BLaER1 (cell line): ENCODE results near the gene PTPRN2.
A peak's percentile ranks its signal among the peaks of the same experiment; 100 is the strongest.

Experiments used
- H3K27ac ChIP-seq: shearing (Covaris generic); formaldehyde crosslinking; 2 replicates; pipeline ENCODE4 v1.8.1; 2022
- H3K27me3 ChIP-seq: shearing (Covaris generic); formaldehyde crosslinking; 2 replicates; pipeline ENCODE4 v1.8.1; 2022
- H3K36me3 ChIP-seq: shearing (Covaris generic); formaldehyde crosslinking; 2 replicates; pipeline ENCODE4 v1.8.1; 2022
- H3K4me1 ChIP-seq: shearing (Covaris generic); formaldehyde crosslinking; 2 replicates; pipeline ENCODE4 v1.8.1; 2022
- H3K4me2 ChIP-seq: shearing (Covaris generic); formaldehyde crosslinking; 2 replicates; pipeline ENCODE4 v1.8.1; 2022
- H3K4me3 ChIP-seq: shearing (Covaris generic); formaldehyde crosslinking; 2 replicates; pipeline ENCODE4 v1.8.1; 2022
- H3K9ac ChIP-seq: shearing (Covaris generic); formaldehyde crosslinking; 2 replicates; pipeline ENCODE4 v1.8.1; 2022
- H3K9me3 ChIP-seq: shearing (Covaris generic); formaldehyde crosslinking; 2 replicates; pipeline ENCODE4 v1.8.1; 2022
- H4K20me1 ChIP-seq: shearing (Covaris generic); formaldehyde crosslinking; 2 replicates; pipeline ENCODE4 v1.8.1; 2022
- Cebpa-rat ChIP-seq: shearing (Covaris generic); IDR thresholded peaks from 2 replicates; pipeline ENCODE4 v1.8.1; 2022

Gene PTPRN2

GRCh38 chr7:157605638-157606037, 982.0 kb downstream of the PTPRN2 start:
- Histone ChIP-seq H3K4me2 (peak overlapping the region; percentile 20), H3K9me3 (peaks cover 8% of the 10 kb centered on the region), H3K4me1 (peaks cover 46% of the 10 kb centered on the region), H3K36me3 (no peaks in the 10 kb centered on the region), H3K4me3 (no peak overlapping the region), H4K20me1 (no peaks in the 10 kb centered on the region), H3K27ac (no peak overlapping the region), H3K27me3 (no peaks in the 10 kb centered on the region), H3K9ac (no peak overlapping the region)
- no peak for TF ChIP-seq Cebpa-rat

- H3K27me3 ChIP-seq: no peaks in the 10 kb centered on the region
- no peaks in the 10 kb centered on the region for H3K36me3 ChIP-seq
These were observed 982.8 kb downstream of the PTPRN2 start for GRCh38 chr7:157604661-157605381.

GRCh38 chr7:157603716-157604115, 983.9 kb downstream of the PTPRN2 start:
- Histone ChIP-seq H3K9me3 (peaks cover 8% of the 10 kb centered on the region), H3K4me2 (no peak overlapping the region), H3K36me3 (no peaks in the 10 kb centered on the region), H3K27me3 (no peaks in the 10 kb centered on the region), H3K4me3 (no peak overlapping the region), H3K4me1 (peaks cover 29% of the 10 kb centered on the region), H3K9ac (no peak overlapping the region), H3K27ac (no peak overlapping the region), H4K20me1 (no peaks in the 10 kb centered on the region)
- no peak for TF ChIP-seq Cebpa-rat

More at GRCh38 chr7:157604661-157605381, 982.8 kb downstream of the PTPRN2 start:
- Histone ChIP-seq H3K4me1 (peaks cover 40% of the 10 kb centered on the region), H3K4me2 (peak overlapping the region; percentile 22), H4K20me1 (no peaks in the 10 kb centered on the region), H3K4me3 (no peak overlapping the region), H3K27ac (no peak overlapping the region), H3K9ac (no peak overlapping the region), H3K9me3 (peaks cover 8% of the 10 kb centered on the region)
- TF ChIP-seq Cebpa-rat: no peak

- no peak overlapping the region for H3K27ac ChIP-seq
- no peak overlapping the region for H3K4me3 ChIP-seq
- no peak overlapping the region for H3K4me2 ChIP-seq
- TF ChIP-seq Cebpa-rat: no peak
- H3K36me3 ChIP-seq: no peaks in the 10 kb centered on the region
- no peaks in the 10 kb centered on the region for H3K27me3 ChIP-seq
- H3K9me3 ChIP-seq: peaks cover 8% of the 10 kb centered on the region
- no peak overlapping the region for H3K9ac ChIP-seq
- H4K20me1 ChIP-seq: no peaks in the 10 kb centered on the region
- peaks cover 23% of the 10 kb centered on the region for H3K4me1 ChIP-seq
These were observed 984.6 kb downstream of the PTPRN2 start for GRCh38 chr7:157603005-157603404.

- Histone ChIP-seq H3K4me3 (no peak overlapping the region), H3K27me3 (no peaks in the 10 kb centered on the region), H3K4me2 (no peak overlapping the region), H3K9ac (no peak overlapping the region), H3K27ac (no peak overlapping the region), H3K4me1 (peaks cover 25% of the 10 kb centered on the region), H3K36me3 (no peaks in the 10 kb centered on the region), H3K9me3 (peaks cover 8% of the 10 kb centered on the region), H4K20me1 (no peaks in the 10 kb centered on the region)
- TF ChIP-seq Cebpa-rat: no peak
These were observed 985.0 kb downstream of the PTPRN2 start for GRCh38 chr7:157602581-157602980.

- Histone ChIP-seq H3K9me3 (peaks cover 8% of the 10 kb centered on the region), H3K27me3 (no peaks in the 10 kb centered on the region), H3K36me3 (no peaks in the 10 kb centered on the region), H3K4me2 (no peak overlapping the region), H4K20me1 (no peaks in the 10 kb centered on the region), H3K9ac (no peak overlapping the region), H3K4me1 (peaks cover 25% of the 10 kb centered on the region), H3K27ac (no peak overlapping the region), H3K4me3 (no peak overlapping the region)
- no peak for TF ChIP-seq Cebpa-rat
These were observed 985.5 kb downstream of the PTPRN2 start for GRCh38 chr7:157602156-157602555.

- peaks cover 8% of the 10 kb centered on the region for H3K9me3 ChIP-seq
- no peaks in the 10 kb centered on the region for H3K27me3 ChIP-seq
- H3K4me3 ChIP-seq: no peak overlapping the region
These were observed 986.1 kb downstream of the PTPRN2 start for GRCh38 chr7:157601530-157601929.

GRCh38 chr7:157599491-157599890, 988.1 kb downstream of the PTPRN2 start:
- no peak for TF ChIP-seq Cebpa-rat
- no peak overlapping the region for H3K4me3 ChIP-seq
- peaks cover 7% of the 10 kb centered on the region; the same call in 1 of the 2 replicates for H3K4me1 ChIP-seq
- no peaks in the 10 kb centered on the region for H4K20me1 ChIP-seq
- no peaks in the 10 kb centered on the region for H3K27me3 ChIP-seq
- H3K9me3 ChIP-seq: no peaks in the 10 kb centered on the region
- H3K36me3 ChIP-seq: peaks cover under 1% of the 10 kb centered on the region; the same call in 1 of the 2 replicates
- no peak overlapping the region for H3K27ac ChIP-seq
- no peak overlapping the region for H3K9ac ChIP-seq
- no peak overlapping the region for H3K4me2 ChIP-seq

More at GRCh38 chr7:157601530-157601929, 986.1 kb downstream of the PTPRN2 start:
- H3K36me3 ChIP-seq: no peaks in the 10 kb centered on the region
- no peak overlapping the region for H3K27ac ChIP-seq
- no peak overlapping the region for H3K4me2 ChIP-seq
- no peaks in the 10 kb centered on the region for H4K20me1 ChIP-seq
- H3K9ac ChIP-seq: no peak overlapping the region
- no peak for TF ChIP-seq Cebpa-rat
- H3K4me1 ChIP-seq: peaks cover 24% of the 10 kb centered on the region

GRCh38 chr7:157597562-157597961, 990.1 kb downstream of the PTPRN2 start:
- H4K20me1 ChIP-seq: no peaks in the 10 kb centered on the region
- H3K9ac ChIP-seq: no peak overlapping the region
- TF ChIP-seq Cebpa-rat: no peak
- H3K4me2 ChIP-seq: no peak overlapping the region
- no peaks in the 10 kb centered on the region for H3K27me3 ChIP-seq
- H3K4me1 ChIP-seq: 0 out of 2 replicates have a peak, but pooled peaks cover 5% of the 10 kb centered on the region
- peaks cover 5% of the 10 kb centered on the region; the same call in 1 of the 2 replicates for H3K36me3 ChIP-seq
- H3K4me3 ChIP-seq: no peak overlapping the region
- H3K27ac ChIP-seq: no peak overlapping the region
- H3K9me3 ChIP-seq: no peaks in the 10 kb centered on the region

- Histone ChIP-seq H4K20me1 (no peaks in the 10 kb centered on the region), H3K36me3 (peaks cover 5% of the 10 kb centered on the region; the same call in 1 of the 2 replicates), H3K9ac (no peak overlapping the region), H3K9me3 (no peaks in the 10 kb centered on the region), H3K27ac (no peak overlapping the region), H3K4me3 (no peak overlapping the region), H3K27me3 (no peaks in the 10 kb centered on the region), H3K4me1 (0 out of 2 replicates have a peak, but pooled peaks cover 5% of the 10 kb centered on the region), H3K4me2 (no peak overlapping the region)
- no peak for TF ChIP-seq Cebpa-rat
These were observed 990.7 kb downstream of the PTPRN2 start for GRCh38 chr7:157596881-157597280.
